GM23338 (cell line): Measurements from ENCODE around the gene MPZL1. TPM values are rescaled to one million over a fixed set of nuclear protein-coding genes. Genes with fewer than 3 reads are reported as not detected.

ENCODE experiments used
- ATAC-seq: fragments of 200-7000 bp; cut with Tn5 transposase; 3 replicates; pipeline ENCODE4 v1.9.1; 2020
- DNase-seq: peaks from one replicate; pipeline ENCODE4 v3.0.0-alpha.2; 2015; ENCODE audit warnings: low spot score
- H2AFZ ChIP-seq: fragments of 200-600 bp; sonication (generic); 2 replicates; pipeline ENCODE4 v1.8.0; 2016; ENCODE audit warnings: antibody characterized with exemption, mild to moderate bottlenecking, moderate library complexity
- H3F3A ChIP-seq: fragments of 200-600 bp; sonication (generic); replicated peaks from 2 replicates; pipeline ENCODE4 v1.8.0; 2017; ENCODE audit warnings: antibody characterized with exemption, mixed run types, low read depth
- H3K27ac ChIP-seq: fragments of 200-600 bp; sonication (generic); 2 replicates; pipeline ENCODE4 v1.6.1; 2016; ENCODE audit warnings: low read depth
- H3K27me3 ChIP-seq: fragments of 200-600 bp; sonication (generic); 2 replicates; pipeline ENCODE4 v1.8.0; 2016; ENCODE audit warnings: mild to moderate bottlenecking, mixed run types, moderate library complexity; ENCODE audit not compliant: insufficient read depth
- H3K36me3 ChIP-seq: fragments of 200-600 bp; sonication (generic); 2 replicates; pipeline ENCODE4 v1.8.0; 2016; ENCODE audit warnings: mild to moderate bottlenecking; ENCODE audit not compliant: insufficient read depth
- H3K4me1 ChIP-seq: fragments of 200-600 bp; sonication (generic); 2 replicates; pipeline ENCODE4 v1.8.0; 2016; ENCODE audit warnings: mild to moderate bottlenecking, moderate library complexity; ENCODE audit not compliant: insufficient read depth
- H3K4me2 ChIP-seq: fragments of 200-600 bp; sonication (generic); 2 replicates; pipeline ENCODE4 v1.7.1; 2017; ENCODE audit warnings: mixed run types
- H3K4me3 ChIP-seq: fragments of 200-600 bp; sonication (generic); 2 replicates; pipeline ENCODE4 v1.6.1; 2016; ENCODE audit warnings: mixed run types
- H3K79me2 ChIP-seq: fragments of 200-600 bp; sonication (generic); replicated peaks from 2 replicates; pipeline ENCODE4 v1.8.0; 2017; ENCODE audit warnings: mild to moderate bottlenecking; ENCODE audit not compliant: insufficient read depth
- H3K9me2 ChIP-seq: fragments of 200-600 bp; sonication (generic); 2 replicates; pipeline ENCODE4 v1.8.0; 2017; ENCODE audit not compliant: insufficient read depth
- H4K20me1 ChIP-seq: fragments of 200-600 bp; sonication (generic); replicated peaks from 2 replicates; pipeline ENCODE4 v1.8.0; 2017; ENCODE audit warnings: mild to moderate bottlenecking; ENCODE audit not compliant: insufficient read depth
- H3K27ac Mint-ChIP-seq: 2 replicates; pipeline ENCODE4 v1.8.0; 2020; ENCODE audit warnings: inconsistent platforms, mild to moderate bottlenecking, moderate library complexity, mixed read lengths
- H3K27me3 Mint-ChIP-seq: 3 replicates; pipeline ENCODE4 v1.8.0; 2022; ENCODE audit warnings: low read depth, mild to moderate bottlenecking, moderate library complexity, mixed read lengths, inconsistent platforms; ENCODE audit not compliant: insufficient read depth, poor library complexity
- H3K36me3 Mint-ChIP-seq: 3 replicates; pipeline ENCODE4 v1.8.0; 2021; ENCODE audit warnings: low read depth, mild to moderate bottlenecking, inconsistent platforms, moderate library complexity, mixed read lengths
- H3K4me1 Mint-ChIP-seq: 3 replicates; pipeline ENCODE4 v1.8.0; 2020; ENCODE audit warnings: mild to moderate bottlenecking, inconsistent platforms, mixed read lengths
- H3K4me3 Mint-ChIP-seq: 3 replicates; pipeline ENCODE4 v1.8.0; 2021; ENCODE audit warnings: moderate library complexity, mild to moderate bottlenecking, inconsistent platforms, mixed read lengths
- H3K9me3 Mint-ChIP-seq: 3 replicates; pipeline ENCODE4 v1.8.0; 2020; ENCODE audit warnings: moderate library complexity, mild to moderate bottlenecking, inconsistent platforms, mixed read lengths
- CREB1 ChIP-seq: fragments of 250-450 bp; sonication (Bioruptor Pico); IDR thresholded peaks from 2 replicates; pipeline ENCODE4 v1.5.0; 2020; ENCODE audit warnings: low read depth, mild to moderate bottlenecking, moderate library complexity
- ETS1 ChIP-seq: IDR thresholded peaks from 2 replicates; pipeline ENCODE4 v1.6.1; 2016; ENCODE audit warnings: antibody characterized with exemption
- EZH2 ChIP-seq: fragments of 200-600 bp; sonication (generic); IDR thresholded peaks from one replicate; pipeline ENCODE4 v1.8.0; 2017; ENCODE audit warnings: antibody characterized with exemption, mild to moderate bottlenecking, low read depth; ENCODE audit not compliant: unreplicated experiment
- EZH2phosphoT487 ChIP-seq: fragments of 200-600 bp; sonication (generic); IDR thresholded peaks from one replicate; pipeline ENCODE4 v1.8.1; 2018; ENCODE audit warnings: antibody characterized with exemption; ENCODE audit not compliant: unreplicated experiment
- JUNB ChIP-seq: IDR thresholded peaks from one replicate; pipeline ENCODE4 v1.6.1; 2016; ENCODE audit warnings: antibody characterized with exemption; ENCODE audit not compliant: unreplicated experiment
- NANOG ChIP-seq: IDR thresholded peaks from 2 replicates; pipeline ENCODE4 v1.6.1; 2016; ENCODE audit warnings: antibody characterized with exemption, borderline replicate concordance
- POLR2AphosphoS5 ChIP-seq: IDR thresholded peaks from 2 replicates; pipeline ENCODE4 v1.6.1; 2016; ENCODE audit warnings: antibody characterized with exemption, low read depth
- REST ChIP-seq: IDR thresholded peaks from one replicate; pipeline ENCODE4 v1.6.1; 2018; ENCODE audit warnings: antibody characterized with exemption; ENCODE audit not compliant: unreplicated experiment
- STAT1 ChIP-seq: IDR thresholded peaks from one replicate; pipeline ENCODE4 v1.6.1; 2016; ENCODE audit warnings: antibody characterized with exemption; ENCODE audit not compliant: unreplicated experiment
- ZNF114 ChIP-seq: fragments of 250-450 bp; sonication (Bioruptor Pico); IDR thresholded peaks from 2 replicates; pipeline ENCODE4 v1.5.0; 2020; ENCODE audit warnings: mild to moderate bottlenecking, moderate library complexity
- ZNF331 ChIP-seq: fragments of 250-450 bp; sonication (Bioruptor Pico); IDR thresholded peaks from 2 replicates; pipeline ENCODE4 v1.5.0; 2020; ENCODE audit warnings: low read depth, mild to moderate bottlenecking, moderate library complexity
- ZNF462 ChIP-seq: fragments of 250-450 bp; sonication (Bioruptor Pico); IDR thresholded peaks from 2 replicates; pipeline ENCODE4 v1.5.0; 2020; ENCODE audit warnings: mild to moderate bottlenecking, moderate library complexity
- polyA plus RNA-seq: library from polyadenylated mRNA; unstranded; fragments of >200 nt; fragmentation: Nextera tagmentation; extraction: Ambion mirVana; gene quantifications from 2 replicates; pipeline ENCODE4 v1.2.1, GENCODE V29; 2016
- total RNA-seq: library from RNA; depleted of rRNA; stranded (reverse); fragments of >200 nt; shearing (Covaris generic); gene quantifications from 2 replicates; pipeline ENCODE4 v1.2.3, GENCODE V29; 2014
- TF ChIP-seq, protein P1 (sequence below), 2 experiments: fragments of 200-600 bp in 1 of 2; sonication (generic) in 1 of 2; conservative IDR thresholded peaks; 2 replicates each; pipeline versions ENCODE4 v1.5.1 to v1.6.1; 2016 to 2017; ENCODE audit warnings: antibody characterized with exemption in 2 of 2, low read depth in 2 of 2, mild to moderate bottlenecking in 2 of 2, moderate library complexity in 1 of 2

The MPZL1 gene
- total and polyA plus RNA-seq, 2 experiments from 2014 or later: 35.1 to 85.1 TPM

DNA sequence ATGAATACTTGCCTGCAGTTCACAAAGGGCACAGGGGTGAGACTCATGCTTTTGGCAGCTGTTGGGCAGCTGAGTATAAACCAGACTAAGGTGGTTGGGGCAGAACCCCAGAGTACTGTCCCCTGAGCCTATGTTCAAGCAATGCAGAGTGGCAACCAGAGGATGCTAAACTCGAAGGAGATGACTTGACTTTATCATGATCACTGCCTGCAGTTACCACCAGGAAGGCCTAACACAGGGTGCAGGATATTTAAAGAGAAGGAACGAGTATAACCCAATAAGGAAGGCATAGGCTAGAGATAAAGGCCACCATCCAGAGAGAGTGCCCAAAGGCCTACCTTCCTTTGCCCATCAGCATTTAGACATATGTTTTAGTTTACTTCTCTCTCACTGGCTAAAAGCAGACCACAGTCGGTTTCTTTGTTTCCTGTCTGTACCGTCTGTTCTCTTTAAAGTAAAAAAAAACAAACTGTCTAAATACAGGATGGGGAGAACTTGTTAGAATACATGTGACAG is 83.3 kb downstream of the MPZL1 start:
- Histone ChIP-seq H3K9me2 (peaks cover 9% of the 10 kb centered on the region; the same call in 1 of the 2 replicates), H3K4me2 (no peak overlapping the region), H3K4me3 (no peak overlapping the region), H4K20me1 (no peaks in the 10 kb centered on the region), H3K36me3 (0 out of 2 replicates have a peak, but pooled peaks cover 3% of the 10 kb centered on the region), H3K27ac (no peak overlapping the region), H3K79me2 (no peaks in the 10 kb centered on the region), H2AFZ (no peak overlapping the region), H3K4me1 (no peaks in the 10 kb centered on the region), H3F3A (0 out of 2 replicates have a peak, but pooled peaks cover 2% of the 10 kb centered on the region), H3K27me3 (no peaks in the 10 kb centered on the region)
- ATAC-seq (no peak), DNase-seq (no peak)
- H3K27me3 Mint-ChIP-seq: peaks cover 7% of the 10 kb centered on the region
- TF ChIP-seq ETS1 (no peak), STAT1 (no peak), CREB1 (CRISPR knock-in tag) (no peak), JUNB (no peak), POLR2AphosphoS5 (no peak), ZNF114 (CRISPR knock-in tag) (no peak), NANOG (no peak), ZNF462 (CRISPR knock-in tag) (no peak), EZH2 (no peak), EZH2phosphoT487 (no peak), ZNF331 (CRISPR knock-in tag) (no peak), REST (no peak)
- TF ChIP-seq, protein P1, sequence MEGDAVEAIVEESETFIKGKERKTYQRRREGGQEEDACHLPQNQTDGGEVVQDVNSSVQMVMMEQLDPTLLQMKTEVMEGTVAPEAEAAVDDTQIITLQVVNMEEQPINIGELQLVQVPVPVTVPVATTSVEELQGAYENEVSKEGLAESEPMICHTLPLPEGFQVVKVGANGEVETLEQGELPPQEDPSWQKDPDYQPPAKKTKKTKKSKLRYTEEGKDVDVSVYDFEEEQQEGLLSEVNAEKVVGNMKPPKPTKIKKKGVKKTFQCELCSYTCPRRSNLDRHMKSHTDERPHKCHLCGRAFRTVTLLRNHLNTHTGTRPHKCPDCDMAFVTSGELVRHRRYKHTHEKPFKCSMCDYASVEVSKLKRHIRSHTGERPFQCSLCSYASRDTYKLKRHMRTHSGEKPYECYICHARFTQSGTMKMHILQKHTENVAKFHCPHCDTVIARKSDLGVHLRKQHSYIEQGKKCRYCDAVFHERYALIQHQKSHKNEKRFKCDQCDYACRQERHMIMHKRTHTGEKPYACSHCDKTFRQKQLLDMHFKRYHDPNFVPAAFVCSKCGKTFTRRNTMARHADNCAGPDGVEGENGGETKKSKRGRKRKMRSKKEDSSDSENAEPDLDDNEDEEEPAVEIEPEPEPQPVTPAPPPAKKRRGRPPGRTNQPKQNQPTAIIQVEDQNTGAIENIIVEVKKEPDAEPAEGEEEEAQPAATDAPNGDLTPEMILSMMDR (conservative IDR thresholded peaks at IDR 0.05; ENCODE audit: low read depth in 2 of 2): no peak
- H3K4me1 Mint-ChIP-seq: no peaks in the 10 kb centered on the region; the same call in 2 of the 3 replicates
- H3K9me3 Mint-ChIP-seq: peaks cover 42% of the 10 kb centered on the region
- H3K4me3 Mint-ChIP-seq: no peak overlapping the region
- H3K36me3 Mint-ChIP-seq: peaks cover 29% of the 10 kb centered on the region
- H3K27ac Mint-ChIP-seq: no peak overlapping the region
